HepG2 (cell line): ENCODE results near the gene ATRIP. TPM values are rescaled to one million over a fixed set of nuclear protein-coding genes. Genes with fewer than 3 reads are reported as not detected.
A peak's percentile ranks its signal among the peaks of the same experiment; 100 is the strongest.

Source experiments
- ASH2L ChIP-seq: fragments of 300-600, 200-600 bp; sonication (generic); IDR thresholded peaks from 2 replicates; pipeline ENCODE4 v1.7.0; 2017; ENCODE audit warnings: low read depth, mild to moderate bottlenecking, moderate library complexity, mixed read lengths, low read length; ENCODE audit not compliant: insufficient read length
- CHD2 ChIP-seq: IDR thresholded peaks from 2 replicates; pipeline ENCODE4 v1.6.1; 2011; ENCODE audit warnings: low read depth, low read length, improper control_type of control experiment
- ELF3 ChIP-seq: IDR thresholded peaks from 2 replicates; pipeline ENCODE4 v1.6.1; 2016; ENCODE audit warnings: missing genetic modification reagents, missing compliant biosample characterization
- GPN1 ChIP-seq: sonication (generic); formaldehyde crosslinking; IDR thresholded peaks from 2 replicates; pipeline ENCODE4 v1.5.1; 2020; ENCODE audit warnings: missing genetic modification reagents, borderline replicate concordance
- HIC2 ChIP-seq: sonication (generic); formaldehyde crosslinking; IDR thresholded peaks from 2 replicates; pipeline ENCODE4 v1.9.0; 2022; ENCODE audit warnings: low read depth, missing genetic modification reagents
- HOXA5 ChIP-seq: sonication (generic); formaldehyde crosslinking; IDR thresholded peaks from 2 replicates; pipeline ENCODE4 v1.4.0; 2020; ENCODE audit warnings: missing genetic modification reagents
- ISL2 ChIP-seq: sonication (generic); formaldehyde crosslinking; IDR thresholded peaks from 2 replicates; pipeline ENCODE4 v1.5.0; 2020; ENCODE audit warnings: missing genetic modification reagents
- MTA3 ChIP-seq: sonication (generic); formaldehyde crosslinking; IDR thresholded peaks from 2 replicates; pipeline ENCODE4 v1.4.0; 2020; ENCODE audit warnings: missing genetic modification reagents
- MXD3 ChIP-seq: IDR thresholded peaks from 2 replicates; pipeline ENCODE4 v1.6.1; 2016; ENCODE audit warnings: mild to moderate bottlenecking, missing biosample characterization, missing genetic modification reagents
- NPAS2 ChIP-seq: sonication (generic); formaldehyde crosslinking; IDR thresholded peaks from 2 replicates; pipeline ENCODE4 v1.8.0; 2022; ENCODE audit warnings: mild to moderate bottlenecking, missing genetic modification reagents, borderline replicate concordance
- RFXAP ChIP-seq: sonication (generic); formaldehyde crosslinking; IDR thresholded peaks from 2 replicates; pipeline ENCODE4 v1.4.0; 2020; ENCODE audit warnings: missing genetic modification reagents, borderline replicate concordance
- SMC3 ChIP-seq: IDR thresholded peaks from 2 replicates; pipeline ENCODE4 v1.6.1; 2011; ENCODE audit warnings: low read length, improper control_type of control experiment
- THAP11 ChIP-seq: IDR thresholded peaks from 2 replicates; pipeline ENCODE4 v1.6.1; 2016; ENCODE audit warnings: missing biosample characterization, missing genetic modification reagents
- ZBTB10 ChIP-seq: sonication (generic); formaldehyde crosslinking; IDR thresholded peaks from 2 replicates; pipeline ENCODE4 v1.4.0; 2020; ENCODE audit warnings: missing genetic modification reagents, borderline replicate concordance
- ZHX1 ChIP-seq: sonication (generic); formaldehyde crosslinking; IDR thresholded peaks from 2 replicates; pipeline ENCODE4 v1.8.1; 2022; ENCODE audit warnings: low read depth, mild to moderate bottlenecking, missing genetic modification reagents
- ZNF253 ChIP-seq: sonication (generic); formaldehyde crosslinking; IDR thresholded peaks from 2 replicates; pipeline ENCODE4 v1.8.0; 2022; ENCODE audit warnings: mild to moderate bottlenecking, missing genetic modification reagents, borderline replicate concordance
- ZNF367 ChIP-seq: sonication (generic); formaldehyde crosslinking; IDR thresholded peaks from 2 replicates; pipeline ENCODE4 v1.4.0; 2020; ENCODE audit warnings: missing genetic modification reagents, borderline replicate concordance
- ZNF557 ChIP-seq: sonication (generic); formaldehyde crosslinking; IDR thresholded peaks from 2 replicates; pipeline ENCODE4 v1.4.0; 2020; ENCODE audit warnings: missing genetic modification reagents
- ZNF879 ChIP-seq: sonication (generic); formaldehyde crosslinking; IDR thresholded peaks from 2 replicates; pipeline ENCODE4 v1.8.1; 2023; ENCODE audit warnings: missing genetic modification reagents
- ZSCAN22 ChIP-seq: sonication (generic); formaldehyde crosslinking; IDR thresholded peaks from 2 replicates; pipeline ENCODE4 v1.4.0; 2020; ENCODE audit warnings: mild to moderate bottlenecking, missing genetic modification reagents
- ZSCAN5A ChIP-seq: sonication (generic); formaldehyde crosslinking; IDR thresholded peaks from 2 replicates; pipeline ENCODE4 v1.8.0; 2022; ENCODE audit warnings: mild to moderate bottlenecking, missing genetic modification reagents, borderline replicate concordance
- polyA plus RNA-seq, 8 experiments: library from polyadenylated mRNA; depleted of rRNA in 3 of 8; stranded (reverse) in 7 of 8; unstranded in 1 of 8; fragments of >200 nt; fragmentation: Illumina TruSeq in 4 of 8; extraction: Trizol in 4 of 8; gene quantifications; 2 replicates each; pipeline versions ENCODE4 v1.2.1 to v1.2.3, GENCODE V29; 2011 to 2016; ENCODE audit warnings: low read depth in 4 of 8, missing spikeins in 1 of 8, mixed read lengths in 1 of 8; ENCODE audit not compliant: insufficient read depth in 1 of 8
- total RNA-seq, 5 experiments: library from RNA; depleted of rRNA; stranded (reverse); fragments of >200 nt; fragmentation: Illumina TruSeq; extraction: Trizol; gene quantifications; 2 replicates each; pipeline ENCODE4 v1.2.3, GENCODE V29; 2016; ENCODE audit warnings: low read depth in 1 of 5

The ATRIP gene
- total and polyA plus RNA-seq, 2 of the 13 experiments (the other 11 are each of a cell fraction or from before 2014, with no cell fraction given), result 5.1 to 12.5 TPM

- TF ChIP-seq ZBTB10 (CRISPR knock-in tag) (no peak; the same call in 1 of the 2 replicates), ZSCAN5A (CRISPR knock-in tag) (no peak), RFXAP (CRISPR knock-in tag) (0 out of 2 replicates have a peak, but pooled peaks have one; percentile 20), THAP11 (CRISPR knock-in tag) (peak; percentile 63; the same call in 1 of the 2 replicates), HIC2 (CRISPR knock-in tag) (no peak), ZSCAN22 (no peak), ASH2L (peak; percentile 61), MXD3 (no peak), ZNF253 (no peak), SMC3 (peak; percentile 100), ELF3 (CRISPR knock-in tag) (peak; percentile 63), HOXA5 (peak; percentile 49; the same call in 1 of the 2 replicates), CHD2 (no peak), MTA3 (CRISPR knock-in tag) (no peak), ISL2 (peak; percentile 35; the same call in 1 of the 2 replicates), ZNF879 (CRISPR knock-in tag) (no peak), GPN1 (CRISPR knock-in tag) (no peak), ZHX1 (CRISPR knock-in tag) (no peak), ZNF367 (CRISPR knock-in tag) (no peak), NPAS2 (CRISPR knock-in tag) (no peak), ZNF557 (CRISPR knock-in tag) (no peak)
Observed at GRCh38 chr3:48435774-48436476, 10.6 kb upstream of the ATRIP start (continued).
